ENCODE data around the gene PTMA.

DNA sequence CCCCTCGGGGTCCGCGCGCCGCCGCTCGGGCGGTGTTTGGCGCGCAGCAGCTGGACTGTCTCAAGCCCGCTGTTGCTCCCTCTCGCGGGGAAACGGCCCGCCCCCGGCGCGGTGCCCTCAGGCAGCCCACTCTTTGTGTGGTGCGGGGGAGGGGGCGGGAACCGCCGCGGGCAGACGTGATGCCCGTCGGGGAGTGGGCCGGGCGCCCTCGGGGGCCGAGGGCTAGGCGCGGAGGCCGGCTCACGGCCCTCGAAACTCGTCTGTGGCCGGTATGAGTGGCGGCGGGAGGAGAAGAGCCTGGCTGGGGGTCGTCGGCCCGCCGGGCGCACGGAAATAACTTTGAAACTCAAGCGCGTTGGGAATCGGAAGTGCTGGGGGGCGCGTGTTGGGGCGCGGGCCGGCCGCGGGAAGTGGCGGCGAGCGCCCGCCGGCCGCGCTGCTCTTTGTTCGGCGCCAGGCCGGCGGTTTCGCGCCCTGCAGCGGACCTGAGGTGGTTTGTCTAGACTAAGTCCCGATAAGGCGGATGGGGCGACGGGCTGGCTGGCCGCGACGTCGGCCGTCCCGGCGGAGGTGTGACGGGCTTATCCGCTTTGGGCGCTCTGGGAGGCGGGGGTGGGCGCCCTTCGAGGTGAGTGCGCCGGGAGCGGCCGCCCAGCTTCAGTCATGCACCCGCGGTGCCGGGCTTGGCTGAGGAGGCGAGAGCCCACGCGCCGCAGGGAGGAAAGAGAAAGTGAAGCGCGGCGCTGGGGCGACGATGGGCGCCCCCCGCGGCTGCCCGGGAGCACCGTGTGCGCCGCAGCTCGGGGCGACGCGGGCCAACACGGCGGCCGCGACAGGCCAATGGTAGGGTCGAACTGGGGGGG is 679 bp downstream of the PTMA start:
- TF ChIP-seq, protein P1, sequence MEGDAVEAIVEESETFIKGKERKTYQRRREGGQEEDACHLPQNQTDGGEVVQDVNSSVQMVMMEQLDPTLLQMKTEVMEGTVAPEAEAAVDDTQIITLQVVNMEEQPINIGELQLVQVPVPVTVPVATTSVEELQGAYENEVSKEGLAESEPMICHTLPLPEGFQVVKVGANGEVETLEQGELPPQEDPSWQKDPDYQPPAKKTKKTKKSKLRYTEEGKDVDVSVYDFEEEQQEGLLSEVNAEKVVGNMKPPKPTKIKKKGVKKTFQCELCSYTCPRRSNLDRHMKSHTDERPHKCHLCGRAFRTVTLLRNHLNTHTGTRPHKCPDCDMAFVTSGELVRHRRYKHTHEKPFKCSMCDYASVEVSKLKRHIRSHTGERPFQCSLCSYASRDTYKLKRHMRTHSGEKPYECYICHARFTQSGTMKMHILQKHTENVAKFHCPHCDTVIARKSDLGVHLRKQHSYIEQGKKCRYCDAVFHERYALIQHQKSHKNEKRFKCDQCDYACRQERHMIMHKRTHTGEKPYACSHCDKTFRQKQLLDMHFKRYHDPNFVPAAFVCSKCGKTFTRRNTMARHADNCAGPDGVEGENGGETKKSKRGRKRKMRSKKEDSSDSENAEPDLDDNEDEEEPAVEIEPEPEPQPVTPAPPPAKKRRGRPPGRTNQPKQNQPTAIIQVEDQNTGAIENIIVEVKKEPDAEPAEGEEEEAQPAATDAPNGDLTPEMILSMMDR (IDR thresholded peaks at IDR 0.05; ENCODE audit: low read length) = no peak
- TF ChIP-seq EZH2 (optimal IDR thresholded peaks at IDR 0.05; ENCODE audit: low read depth, low read length) (no peak), EZH2phosphoT487 (IDR thresholded peaks at IDR 0.05; ENCODE audit: low read length) (no peak)

Measured in MM.1S (cell line).